ENCODE measurements around the gene PLA2G4A. TPM values are rescaled to one million over a fixed set of nuclear protein-coding genes. Genes with fewer than 3 reads are reported as not detected.

Gene PLA2G4A
- total RNA-seq, 2 experiments from 2014 or later: not detected

DNA sequence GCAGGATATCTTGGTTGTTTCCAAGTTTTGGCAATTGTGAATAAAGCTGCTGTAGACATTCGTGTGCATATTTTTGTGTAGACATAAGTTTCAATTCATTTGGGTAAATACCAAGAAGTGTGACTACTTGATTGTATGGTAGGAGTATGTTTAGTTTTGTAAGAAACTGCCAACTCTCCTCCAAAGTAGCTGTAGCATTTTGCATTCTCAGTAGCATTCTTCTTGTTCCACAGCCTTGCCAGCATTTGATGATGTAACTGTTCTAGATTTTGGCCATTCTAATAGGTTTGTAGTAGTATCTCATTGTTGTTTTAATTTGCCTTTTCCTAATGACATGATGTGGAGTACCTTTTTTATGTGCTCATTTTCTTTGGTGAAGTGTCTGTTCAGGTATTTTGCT, 38.6 kb upstream of the PLA2G4A start:
- Histone ChIP-seq H3K4me1 (ENCODE audit: insufficient read depth, low read length) (no peaks in the 10 kb centered on the region), H3K4me3 (ENCODE audit: low read length) (no peak overlapping the region), H3K9me3 (ENCODE audit: control insufficient read depth in 1 of 2, insufficient read depth in 1 of 2, low read length in 2 of 2) (peaks cover 0 to 4% of the 10 kb centered on the region in 2 experiments), H3K27ac (ENCODE audit: low read depth in 1 of 2, low read length in 2 of 2) (no peak overlapping the region), H3K27me3 (ENCODE audit: control insufficient read depth in 1 of 2, insufficient read depth in 2 of 2, low read length in 2 of 2) (no peaks in the 10 kb centered on the region), H3K36me3 (ENCODE audit: insufficient read depth, low read length) (no peaks in the 10 kb centered on the region)
- CTCF ChIA-PET: no interaction called here
- intact Hi-C loops (cut with DNase I, micrococcal nuclease): no loop called here
- no peak overlapping the region for H3K27ac Mint-ChIP-seq
- ATAC-seq (ENCODE audit: poor library complexity) (no peak), DNase-seq (no peak)
- POLR2A ChIA-PET: no interaction called here
- TF ChIP-seq, protein P1, sequence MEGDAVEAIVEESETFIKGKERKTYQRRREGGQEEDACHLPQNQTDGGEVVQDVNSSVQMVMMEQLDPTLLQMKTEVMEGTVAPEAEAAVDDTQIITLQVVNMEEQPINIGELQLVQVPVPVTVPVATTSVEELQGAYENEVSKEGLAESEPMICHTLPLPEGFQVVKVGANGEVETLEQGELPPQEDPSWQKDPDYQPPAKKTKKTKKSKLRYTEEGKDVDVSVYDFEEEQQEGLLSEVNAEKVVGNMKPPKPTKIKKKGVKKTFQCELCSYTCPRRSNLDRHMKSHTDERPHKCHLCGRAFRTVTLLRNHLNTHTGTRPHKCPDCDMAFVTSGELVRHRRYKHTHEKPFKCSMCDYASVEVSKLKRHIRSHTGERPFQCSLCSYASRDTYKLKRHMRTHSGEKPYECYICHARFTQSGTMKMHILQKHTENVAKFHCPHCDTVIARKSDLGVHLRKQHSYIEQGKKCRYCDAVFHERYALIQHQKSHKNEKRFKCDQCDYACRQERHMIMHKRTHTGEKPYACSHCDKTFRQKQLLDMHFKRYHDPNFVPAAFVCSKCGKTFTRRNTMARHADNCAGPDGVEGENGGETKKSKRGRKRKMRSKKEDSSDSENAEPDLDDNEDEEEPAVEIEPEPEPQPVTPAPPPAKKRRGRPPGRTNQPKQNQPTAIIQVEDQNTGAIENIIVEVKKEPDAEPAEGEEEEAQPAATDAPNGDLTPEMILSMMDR (IDR thresholded peaks at IDR 0.05): no peak
- no peaks in the 10 kb centered on the region for H3K36me3 Mint-ChIP-seq (ENCODE audit: low read depth)
- no peak overlapping the region for H3K4me3 Mint-ChIP-seq
- H3K9me3 Mint-ChIP-seq: no peaks in the 10 kb centered on the region
- H3K4me1 Mint-ChIP-seq (ENCODE audit: low read depth): no peaks in the 10 kb centered on the region
- H3K27me3 Mint-ChIP-seq: no peaks in the 10 kb centered on the region

DNA sequence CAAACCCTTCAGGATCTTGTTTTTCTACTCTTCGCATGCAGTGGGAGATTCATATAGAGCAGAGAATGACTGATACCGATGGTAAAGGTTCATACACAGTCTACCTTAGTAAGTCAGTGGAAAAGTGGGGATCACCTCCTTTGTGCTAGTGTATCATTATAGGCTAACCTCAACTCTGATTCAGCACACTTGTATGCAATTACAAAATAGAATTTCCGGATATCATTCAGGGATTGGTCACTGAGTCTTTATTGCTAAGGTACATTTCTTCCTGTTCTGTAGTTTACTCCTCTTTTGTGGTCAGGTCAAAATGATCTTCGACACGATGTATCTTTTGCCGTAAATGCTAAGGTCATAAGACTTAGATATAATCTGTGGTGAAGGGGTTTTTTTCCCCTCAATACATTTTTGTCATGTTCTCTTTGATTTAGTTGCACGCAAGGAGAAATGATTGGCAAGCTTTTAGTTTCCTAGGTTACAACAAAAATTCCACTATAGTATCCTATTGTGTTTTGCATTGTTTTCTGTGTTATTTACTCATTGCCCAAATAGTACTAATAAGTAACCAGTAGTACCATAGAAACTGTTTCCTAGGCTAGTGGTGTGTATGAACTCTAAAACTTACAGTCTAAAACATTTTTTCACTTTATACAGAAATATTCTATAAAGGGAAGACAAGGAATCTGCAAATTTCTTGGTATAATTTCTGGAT, 35.7 kb upstream of the PLA2G4A start:
- Mint-ChIP-seq H3K4me3 (no peak overlapping the region), H3K36me3 (ENCODE audit: low read depth) (no peaks in the 10 kb centered on the region), H3K9me3 (no peaks in the 10 kb centered on the region), H3K4me1 (ENCODE audit: low read depth) (no peaks in the 10 kb centered on the region), H3K27me3 (no peaks in the 10 kb centered on the region), H3K27ac (no peak overlapping the region)
- ChIA-PET POLR2A (no interaction called here), CTCF (no interaction called here)
- Histone ChIP-seq H3K4me1 (ENCODE audit: insufficient read depth, low read length) (no peaks in the 10 kb centered on the region), H3K4me3 (ENCODE audit: low read length) (no peak overlapping the region), H3K27ac (ENCODE audit: low read depth in 1 of 2, low read length in 2 of 2) (no peak overlapping the region), H3K9me3 (ENCODE audit: control insufficient read depth in 1 of 2, insufficient read depth in 1 of 2, low read length in 2 of 2) (peaks cover 0 to 4% of the 10 kb centered on the region in 2 experiments), H3K27me3 (ENCODE audit: control insufficient read depth in 1 of 2, insufficient read depth in 2 of 2, low read length in 2 of 2) (no peaks in the 10 kb centered on the region), H3K36me3 (ENCODE audit: insufficient read depth, low read length) (no peaks in the 10 kb centered on the region)
- no peak for DNase-seq
- TF ChIP-seq, protein P1 (IDR thresholded peaks at IDR 0.05): no peak
- intact Hi-C loops (cut with DNase I, micrococcal nuclease): no loop called here
- ATAC-seq (ENCODE audit: poor library complexity): no peak

DNA sequence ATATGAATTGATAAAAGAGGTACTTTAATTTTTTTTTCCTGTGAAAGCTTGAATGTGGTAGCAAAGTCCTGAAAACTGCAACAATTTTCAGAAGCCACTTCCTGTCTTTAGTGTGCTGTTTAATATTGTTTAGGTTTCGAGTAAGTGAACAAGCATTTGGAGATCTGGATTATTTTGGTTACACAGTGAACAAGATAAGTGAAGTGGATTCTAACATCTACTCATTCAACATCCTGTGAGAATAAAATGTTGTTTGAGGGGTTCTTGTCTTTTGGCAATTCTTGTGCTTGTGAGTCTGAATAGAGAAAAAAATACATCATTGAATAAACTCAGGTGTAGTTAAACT, 35.2 kb upstream of the PLA2G4A start:
- no peaks in the 10 kb centered on the region for H3K27me3 Mint-ChIP-seq
- H3K36me3 ChIP-seq (ENCODE audit: insufficient read depth, low read length): no peaks in the 10 kb centered on the region
- ATAC-seq (ENCODE audit: poor library complexity) (no peak), DNase-seq (no peak)
- no peak overlapping the region for H3K4me3 ChIP-seq (ENCODE audit: low read length)
- H3K9me3 ChIP-seq (ENCODE audit: control insufficient read depth in 1 of 2, insufficient read depth in 1 of 2, low read length in 2 of 2): peaks cover 0 to 4% of the 10 kb centered on the region in 2 experiments
- intact Hi-C loops (cut with DNase I, micrococcal nuclease): no loop called here
- POLR2A ChIA-PET: no interaction called here
- no peak overlapping the region for H3K27ac ChIP-seq (ENCODE audit: low read depth in 1 of 2, low read length in 2 of 2)
- no peaks in the 10 kb centered on the region for H3K9me3 Mint-ChIP-seq
- H3K4me3 Mint-ChIP-seq: no peak overlapping the region
- CTCF ChIA-PET: no interaction called here
- no peaks in the 10 kb centered on the region for H3K27me3 ChIP-seq (ENCODE audit: control insufficient read depth in 1 of 2, insufficient read depth in 2 of 2, low read length in 2 of 2)
- TF ChIP-seq, protein P1 (IDR thresholded peaks at IDR 0.05): no peak
- no peaks in the 10 kb centered on the region for H3K4me1 ChIP-seq (ENCODE audit: insufficient read depth, low read length)
- H3K4me1 Mint-ChIP-seq (ENCODE audit: low read depth): no peaks in the 10 kb centered on the region
- H3K36me3 Mint-ChIP-seq (ENCODE audit: low read depth): no peaks in the 10 kb centered on the region
- no peak overlapping the region for H3K27ac Mint-ChIP-seq

Data from CD4-positive, alpha-beta T cell (primary cell).